Left lobe of liver (tissue), 2 donors: ENCODE measurements around the gene ZNF366. TPM values are rescaled to one million over a fixed set of nuclear protein-coding genes. Genes with fewer than 3 reads are reported as not detected.

Source experiments
- ATAC-seq: fragments of 200-7000 bp; cut with Tn5 transposase; one replicate; pipeline ENCODE4 v1.9.1; 2020; ENCODE audit warnings: mild to moderate bottlenecking, moderate library complexity
- DNase-seq: peaks from one replicate; pipeline ENCODE4 v3.0.0-alpha.2; 2020; ENCODE audit warnings: low spot score
- total RNA-seq: library from RNA; stranded (reverse); gene quantifications from one replicate; pipeline ENCODE4 v1.2.1, GENCODE V29; 2021
- donor health status: DM: no; HTN: no; CAD: no; lungs with moderate emphysema.
- donor health status: DM: no; HTN: yes; CAD: no.

The ZNF366 gene
- total RNA-seq, 1 donor from 2014 or later = 1.7 TPM

GRCh38 chr5:72470826-72471225, 36.4 kb downstream of the ZNF366 start:
- DNase-seq = no peak
- no peak for ATAC-seq

- ATAC-seq (peak; percentile 31), DNase-seq (no peak)
Measured at GRCh38 chr5:72468606-72469005, 38.6 kb downstream of the ZNF366 start.

- ATAC-seq (no peak), DNase-seq (no peak)
Measured at GRCh38 chr5:72468024-72468423, 39.2 kb downstream of the ZNF366 start.

- no peak for ATAC-seq
- DNase-seq = no peak
Measured at GRCh38 chr5:72467461-72467860, 39.7 kb downstream of the ZNF366 start.

- ATAC-seq (no peak), DNase-seq (no peak)
Measured at GRCh38 chr5:72465601-72466563, 41.3 kb downstream of the ZNF366 start.

- DNase-seq = no peak
Measured at GRCh38 chr5:72465066-72465465, 42.1 kb downstream of the ZNF366 start.

GRCh38 chr5:72464071-72464470, 43.1 kb downstream of the ZNF366 start:
- ATAC-seq (no peak), DNase-seq (no peak)

More at GRCh38 chr5:72465066-72465465, 42.1 kb downstream of the ZNF366 start:
- ATAC-seq = no peak

GRCh38 chr5:72463449-72464052, 43.7 kb downstream of the ZNF366 start:
- ATAC-seq (no peak), DNase-seq (no peak)

GRCh38 chr5:72460413-72460812, 46.8 kb downstream of the ZNF366 start:
- DNase-seq (no peak), ATAC-seq (no peak)

- DNase-seq (no peak), ATAC-seq (no peak)
Measured at GRCh38 chr5:72459913-72460312, 47.3 kb downstream of the ZNF366 start.

GRCh38 chr5:72459089-72459661, 48.0 kb downstream of the ZNF366 start:
- ATAC-seq (no peak), DNase-seq (no peak)

GRCh38 chr5:72458407-72458806, 48.8 kb downstream of the ZNF366 start:
- ATAC-seq = no peak
- no peak for DNase-seq

- DNase-seq (no peak), ATAC-seq (no peak)
Measured at GRCh38 chr5:72457491-72457890, 49.7 kb downstream of the ZNF366 start.

GRCh38 chr5:72456391-72457074, 50.7 kb downstream of the ZNF366 start:
- DNase-seq (no peak), ATAC-seq (no peak)

- DNase-seq (no peak), ATAC-seq (no peak)
Measured at GRCh38 chr5:72455476-72455875, 51.7 kb downstream of the ZNF366 start.

- DNase-seq (no peak), ATAC-seq (no peak)
Measured at GRCh38 chr5:72454996-72455395, 52.2 kb downstream of the ZNF366 start.

- ATAC-seq (no peak), DNase-seq (no peak)
Measured at GRCh38 chr5:72453246-72453775, 53.9 kb downstream of the ZNF366 start.

GRCh38 chr5:72452515-72453245, 54.5 kb downstream of the ZNF366 start:
- ATAC-seq = peak; percentile 73
- peak; percentile 62 for DNase-seq

- ATAC-seq (peak; percentile 64), DNase-seq (no peak)
Measured at GRCh38 chr5:72451741-72452505, 55.3 kb downstream of the ZNF366 start.

GRCh38 chr5:72448368-72448767, 58.8 kb downstream of the ZNF366 start:
- DNase-seq (no peak), ATAC-seq (no peak)
